ENCODE results near the gene ZNF771.
A peak's percentile ranks its signal among the peaks of the same experiment; 100 is the strongest.
"Not testable (repeated sequence)": the region's sequence is repeated elsewhere in the genome, so short reads cannot be mapped to it uniquely, and the experiment has no call there.

Gene ZNF771

GRCh38 chr16:30446203-30446595, 38.8 kb downstream of the ZNF771 start:
- no peak overlapping the region for H3K27ac ChIP-seq (ENCODE audit: low read depth, low read length)
- no peak overlapping the region for H4K12ac ChIP-seq (ENCODE audit: low read depth, low read length)
- no peak overlapping the region for H3K23ac ChIP-seq (ENCODE audit: low read length)
- H3K4me3 ChIP-seq (ENCODE audit: low read depth, low read length) = no peak overlapping the region
- no peaks in the 10 kb centered on the region for H3K27me3 ChIP-seq (ENCODE audit: insufficient read depth, low read length)
- H2AK5ac ChIP-seq (ENCODE audit: low read length) = no peak overlapping the region
- no peak overlapping the region for H3K18ac ChIP-seq (ENCODE audit: low read length)
- peak overlapping the region; percentile 71 for H4K8ac ChIP-seq (ENCODE audit: low read depth, low read length)
- peak overlapping the region; percentile 78 for H2AFZ ChIP-seq (ENCODE audit: insufficient read depth, low read length, poor library complexity)
- H3K36me3 ChIP-seq (ENCODE audit: control insufficient read depth in 1 of 2, insufficient read depth in 2 of 2, low read length in 2 of 2) = no peaks in the 10 kb centered on the region
- H3K9me3 ChIP-seq (ENCODE audit: insufficient read depth, low read depth, low read length) = peaks cover 4% of the 10 kb centered on the region
- H2BK120ac ChIP-seq (ENCODE audit: insufficient read depth, low read length, poor library complexity) = no peak overlapping the region
- peaks cover 9% of the 10 kb centered on the region for H3K79me1 ChIP-seq (ENCODE audit: low read length)
- H3K4ac ChIP-seq (ENCODE audit: low read depth, low read length) = no peak overlapping the region
- no peak overlapping the region for H2BK5ac ChIP-seq (ENCODE audit: low read depth, low read length, poor library complexity)
- no peak overlapping the region for H4K91ac ChIP-seq (ENCODE audit: low read depth, low read length)
- WGBS (ENCODE audit: extremely low coverage, insufficient coverage, insufficient read length) = no CpG with 5 or more reads among the region's 10 CpGs
- no peak overlapping the region for H3K14ac ChIP-seq (ENCODE audit: low read length)
- no peak for DNase-seq
- H2BK12ac ChIP-seq (ENCODE audit: low read length) = no peak overlapping the region
- peaks cover 8% of the 10 kb centered on the region for H3K79me2 ChIP-seq (ENCODE audit: control insufficient read depth, insufficient read depth, low read length, poor library complexity)
- H3K9ac ChIP-seq (ENCODE audit: low read length) = no peak overlapping the region
- H3K4me2 ChIP-seq (ENCODE audit: low read length) = peak overlapping the region; percentile 78
- H3K4me1 ChIP-seq (ENCODE audit: control insufficient read depth in 1 of 2, insufficient read depth in 2 of 2, low read length in 2 of 2) = peaks cover 8 to 10% of the 10 kb centered on the region in 2 experiments

DNA sequence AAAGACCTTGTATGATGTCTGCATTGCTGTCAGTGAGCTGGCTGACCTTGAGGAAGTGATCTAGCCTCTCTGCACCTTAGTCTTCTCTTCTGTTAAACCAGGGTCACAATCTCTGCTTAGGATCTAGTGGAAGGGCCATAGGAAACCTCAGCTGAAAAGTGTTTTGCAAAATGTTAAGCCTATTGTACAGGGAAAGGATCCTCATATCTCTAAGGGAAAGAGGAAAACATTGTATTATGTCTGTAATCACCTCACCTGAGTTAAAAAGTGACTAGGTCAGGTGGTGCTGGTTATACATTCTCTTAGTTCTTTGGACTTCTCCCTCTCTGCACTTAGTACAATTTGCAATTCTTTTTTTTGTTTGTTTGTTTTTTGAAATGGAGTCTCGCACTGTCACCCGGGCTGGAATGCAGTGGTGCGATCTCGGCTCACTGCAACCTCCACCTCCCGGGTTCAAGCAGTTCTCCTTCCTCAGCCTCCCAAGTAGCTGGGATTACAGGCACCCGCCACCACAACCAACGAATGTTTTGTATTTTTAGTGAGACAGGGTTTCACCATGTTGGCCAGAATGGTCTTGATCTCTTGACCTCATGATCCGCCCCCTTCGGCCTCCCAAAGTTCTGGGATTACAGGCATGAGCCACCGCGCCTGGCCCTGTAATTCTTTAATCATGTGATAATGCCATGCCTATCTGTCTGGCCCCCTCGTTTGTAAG, 40.3 kb downstream of the ZNF771 start:
- Histone ChIP-seq H3K9ac (ENCODE audit: low read length) (no peak overlapping the region), H2AK5ac (ENCODE audit: low read length) (no peak overlapping the region), H3K4ac (ENCODE audit: low read depth, low read length) (no peak overlapping the region), H4K91ac (ENCODE audit: low read depth, low read length) (no peak overlapping the region), H4K8ac (ENCODE audit: low read depth, low read length) (no peak overlapping the region), H3K27ac (ENCODE audit: low read depth, low read length) (no peak overlapping the region), H3K27me3 (ENCODE audit: insufficient read depth, low read length) (no peaks in the 10 kb centered on the region), H3K18ac (ENCODE audit: low read length) (no peak overlapping the region), H2BK5ac (ENCODE audit: low read depth, low read length, poor library complexity) (no peak overlapping the region), H3K23ac (ENCODE audit: low read length) (no peak overlapping the region), H2AFZ (ENCODE audit: insufficient read depth, low read length, poor library complexity) (no peak overlapping the region), H2BK12ac (ENCODE audit: low read length) (no peak overlapping the region), H3K36me3 (ENCODE audit: control insufficient read depth in 1 of 2, insufficient read depth in 2 of 2, low read length in 2 of 2) (no peaks in the 10 kb centered on the region), H2BK120ac (ENCODE audit: insufficient read depth, low read length, poor library complexity) (no peak overlapping the region), H3K4me1 (ENCODE audit: control insufficient read depth in 1 of 2, insufficient read depth in 2 of 2, low read length in 2 of 2) (peaks cover 8 to 10% of the 10 kb centered on the region in 2 experiments), H3K79me1 (ENCODE audit: low read length) (peaks cover 9% of the 10 kb centered on the region), H3K9me3 (ENCODE audit: insufficient read depth, low read depth, low read length) (peaks cover 3% of the 10 kb centered on the region), H4K12ac (ENCODE audit: low read depth, low read length) (no peak overlapping the region), H3K79me2 (ENCODE audit: control insufficient read depth, insufficient read depth, low read length, poor library complexity) (peaks cover 8% of the 10 kb centered on the region), H3K4me3 (ENCODE audit: low read depth, low read length) (no peak overlapping the region), H3K14ac (ENCODE audit: low read length) (no peak overlapping the region), H3K4me2 (ENCODE audit: low read length) (no peak overlapping the region)
- WGBS (ENCODE audit: extremely low coverage, insufficient coverage, insufficient read length) = no CpG with 5 or more reads among the region's 12 CpGs
- no peak for DNase-seq

- no peak overlapping the region for H2AK5ac ChIP-seq (ENCODE audit: low read length)
- no peak overlapping the region for H3K23ac ChIP-seq (ENCODE audit: low read length)
- H4K91ac ChIP-seq (ENCODE audit: low read depth, low read length) = no peak overlapping the region
- no peak overlapping the region for H3K9ac ChIP-seq (ENCODE audit: low read length)
- no peak overlapping the region for H3K4me2 ChIP-seq (ENCODE audit: low read length)
- H3K14ac ChIP-seq (ENCODE audit: low read length) = no peak overlapping the region
- no peak overlapping the region for H2BK120ac ChIP-seq (ENCODE audit: insufficient read depth, low read length, poor library complexity)
- no peak overlapping the region for H3K27ac ChIP-seq (ENCODE audit: low read depth, low read length)
- no peak for DNase-seq
- no peak overlapping the region for H3K18ac ChIP-seq (ENCODE audit: low read length)
- no peak overlapping the region for H3K4ac ChIP-seq (ENCODE audit: low read depth, low read length)
- H2BK12ac ChIP-seq (ENCODE audit: low read length) = no peak overlapping the region
- H3K27me3 ChIP-seq (ENCODE audit: insufficient read depth, low read length) = no peaks in the 10 kb centered on the region
- no peak overlapping the region for H4K12ac ChIP-seq (ENCODE audit: low read depth, low read length)
- H4K8ac ChIP-seq (ENCODE audit: low read depth, low read length) = no peak overlapping the region
- H3K9me3 ChIP-seq (ENCODE audit: insufficient read depth, low read depth, low read length) = peaks cover 3% of the 10 kb centered on the region
- peaks cover 9% of the 10 kb centered on the region for H3K79me1 ChIP-seq (ENCODE audit: low read length)
- H3K4me1 ChIP-seq (ENCODE audit: control insufficient read depth in 1 of 2, insufficient read depth in 2 of 2, low read length in 2 of 2) = peaks cover 8 to 10% of the 10 kb centered on the region in 2 experiments
- H3K79me2 ChIP-seq (ENCODE audit: control insufficient read depth, insufficient read depth, low read length, poor library complexity) = peaks cover 8% of the 10 kb centered on the region
- no peak overlapping the region for H2BK5ac ChIP-seq (ENCODE audit: low read depth, low read length, poor library complexity)
- WGBS (ENCODE audit: extremely low coverage, insufficient coverage, insufficient read length) = no CpG with 5 or more reads among the region's 3 CpGs
- H3K4me3 ChIP-seq (ENCODE audit: low read depth, low read length) = no peak overlapping the region
- no peak overlapping the region for H2AFZ ChIP-seq (ENCODE audit: insufficient read depth, low read length, poor library complexity)
- H3K36me3 ChIP-seq (ENCODE audit: control insufficient read depth in 1 of 2, insufficient read depth in 2 of 2, low read length in 2 of 2) = no peaks in the 10 kb centered on the region
Measured at GRCh38 chr16:30449116-30449435, 41.7 kb downstream of the ZNF771 start.

DNA sequence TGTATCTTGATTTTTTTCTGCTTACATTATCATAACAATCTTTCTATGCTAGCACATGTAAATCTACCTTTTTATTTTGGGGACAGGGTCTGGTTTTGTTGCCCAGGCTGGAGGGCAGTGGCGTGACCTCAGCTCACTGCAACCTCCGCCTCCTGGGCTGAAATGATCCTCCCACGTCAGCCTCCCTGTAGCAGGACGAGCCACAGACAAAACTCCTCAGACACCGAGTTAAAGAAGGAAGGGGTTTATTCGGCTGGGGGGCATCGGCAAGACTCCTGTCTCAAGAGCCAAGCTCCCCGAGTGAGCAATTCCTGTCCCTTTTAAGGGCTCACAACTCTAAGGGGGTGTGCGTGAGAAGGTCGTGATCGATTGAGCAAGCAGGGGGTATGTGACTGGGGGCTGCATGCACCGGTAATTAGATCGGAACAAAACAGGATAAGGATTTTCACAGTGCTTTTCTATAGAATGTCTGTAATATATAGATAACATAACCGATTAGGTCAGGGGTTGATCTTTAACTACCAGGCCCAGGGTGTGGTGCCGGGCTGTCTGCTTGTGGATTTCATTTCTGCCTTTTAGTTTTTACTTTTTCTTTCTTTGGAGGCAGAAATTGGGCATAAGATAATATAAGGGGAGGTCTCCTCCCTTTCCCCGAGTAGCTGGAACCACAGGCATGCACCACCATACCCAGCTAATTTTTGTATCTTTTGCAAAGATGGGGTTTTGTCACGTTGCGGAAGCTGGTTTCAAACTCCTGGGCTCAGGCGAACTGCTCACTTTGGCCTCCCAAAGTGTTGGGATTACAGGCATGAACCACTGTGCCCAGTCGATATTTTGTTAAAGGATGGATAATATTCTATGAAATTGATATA, 45.5 kb downstream of the ZNF771 start:
- H3K9me3 ChIP-seq (ENCODE audit: insufficient read depth, low read depth, low read length); H3K27ac ChIP-seq (ENCODE audit: low read depth, low read length); H2BK120ac ChIP-seq (ENCODE audit: insufficient read depth, low read length, poor library complexity); H3K18ac ChIP-seq (ENCODE audit: low read length); H3K4me1 ChIP-seq (ENCODE audit: control insufficient read depth in 1 of 2, insufficient read depth in 2 of 2, low read length in 2 of 2); H4K91ac ChIP-seq (ENCODE audit: low read depth, low read length); DNase-seq; H3K79me2 ChIP-seq (ENCODE audit: control insufficient read depth, insufficient read depth, low read length, poor library complexity); H3K79me1 ChIP-seq (ENCODE audit: low read length); H2AFZ ChIP-seq (ENCODE audit: insufficient read depth, low read length, poor library complexity); H3K14ac ChIP-seq (ENCODE audit: low read length); H3K36me3 ChIP-seq (ENCODE audit: control insufficient read depth in 1 of 2, insufficient read depth in 2 of 2, low read length in 2 of 2); H3K4ac ChIP-seq (ENCODE audit: low read depth, low read length); H3K4me2 ChIP-seq (ENCODE audit: low read length); H3K27me3 ChIP-seq (ENCODE audit: insufficient read depth, low read length); H2BK12ac ChIP-seq (ENCODE audit: low read length); H4K8ac ChIP-seq (ENCODE audit: low read depth, low read length); H2AK5ac ChIP-seq (ENCODE audit: low read length); H4K12ac ChIP-seq (ENCODE audit: low read depth, low read length); H3K23ac ChIP-seq (ENCODE audit: low read length); H3K9ac ChIP-seq (ENCODE audit: low read length); H2BK5ac ChIP-seq (ENCODE audit: low read depth, low read length, poor library complexity); H3K4me3 ChIP-seq (ENCODE audit: low read depth, low read length): not testable (repeated sequence)
- WGBS (ENCODE audit: extremely low coverage, insufficient coverage, insufficient read length) = no CpG with 5 or more reads among the region's 20 CpGs

Measured in trophoblast cell (in vitro differentiated cells and primary cell).